ENCODE results near the gene TMEM256. TPM values are rescaled to one million over a fixed set of nuclear protein-coding genes. Genes with fewer than 3 reads are reported as not detected.
A peak's percentile ranks its signal among the peaks of the same experiment; 100 is the strongest.

TMEM256 gene
- total and polyA plus RNA-seq, 9 of the 15 experiments (the other 6 are each of a cell fraction or from before 2014, with no cell fraction given) = 43.4 to 177 (median 68.5) TPM

DNA sequence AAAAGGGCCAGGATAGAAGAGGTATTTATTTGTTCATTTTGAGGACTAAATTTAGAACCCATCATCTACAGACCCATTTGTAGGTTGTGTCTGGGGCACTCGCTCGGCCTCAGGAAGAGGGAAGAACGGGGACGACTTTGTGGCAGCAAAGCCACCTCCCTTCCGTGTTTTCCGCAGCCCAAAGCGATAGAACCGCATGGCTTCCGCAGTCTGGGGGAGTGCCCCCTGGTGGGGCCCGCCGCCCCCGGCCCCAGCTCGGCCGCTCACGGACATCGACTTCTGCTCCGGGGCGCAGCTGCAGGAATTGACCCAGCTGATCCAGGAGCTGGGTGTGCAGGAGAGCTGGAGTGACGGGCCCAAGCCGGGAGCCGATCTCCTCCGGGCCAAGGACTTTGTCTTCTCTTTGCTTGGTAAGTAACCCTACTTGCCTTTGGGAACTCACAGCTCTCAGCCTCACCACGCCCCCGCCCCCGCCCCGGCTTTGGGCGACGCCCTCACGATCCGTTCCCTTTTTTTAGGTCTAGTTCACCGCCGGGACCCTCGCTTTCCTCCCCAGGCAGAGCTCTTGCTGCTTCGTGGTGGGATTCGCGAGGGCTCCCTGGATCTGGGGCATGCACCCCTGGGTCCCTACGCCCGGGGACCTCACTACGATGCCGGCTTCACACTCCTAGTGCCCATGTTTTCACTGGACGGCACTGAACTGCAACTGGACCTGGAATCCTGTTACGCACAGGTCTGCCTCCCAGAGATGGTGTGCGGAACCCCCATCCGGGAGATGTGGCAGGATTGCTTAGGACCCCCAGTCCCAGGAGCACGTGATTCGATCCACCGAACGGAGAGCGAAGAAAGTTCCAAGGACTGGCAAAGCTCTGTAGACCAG, 32.0 kb upstream of the TMEM256 start:
- 22% methylated on average over 19 of the region's 49 CpGs for WGBS (ENCODE audit: insufficient coverage, low coverage, missing lambda C conversion rate)
- intact Hi-C loops (cut with micrococcal nuclease) = loop anchor here (5.0 kb wide), 2 partner anchors 34 to 46 kb away; partner anchors contain the start of genes POLR2A, SLC35G6 and TMEM256
- POLR2A ChIA-PET = interaction anchor here (0.5 to 4.2 kb wide), 10 partner anchors 8 to 556 kb away, joined by 3 to 21 read pairs (median 4); partner anchors contain the start of genes POLR2A, SPEM2 and TP53
- Histone ChIP-seq H4K20me1 (replicated peaks; ENCODE audit: control insufficient read depth, insufficient read depth, low read length) (no peaks in the 10 kb centered on the region), H3K9me1 (ENCODE audit: control insufficient read depth, insufficient read depth, low read length) (no peaks in the 10 kb centered on the region), H3K9me3 (replicated peaks; ENCODE audit: control insufficient read depth, insufficient read depth, low read depth, low read length) (no peaks in the 10 kb centered on the region), H3K79me2 (ENCODE audit: control insufficient read depth, insufficient read depth, low read length) (peaks cover 7% of the 10 kb centered on the region; the same call in 2 of the 3 replicates), H3K36me3 (ENCODE audit: control insufficient read depth, insufficient read depth, low read length) (no peaks in the 10 kb centered on the region), H3K9ac (ENCODE audit: insufficient read depth in 1 of 2, low read depth in 2 of 2, low read length in 2 of 2) (peak overlapping the region; percentile 64 to 90), H3K27me3 (ENCODE audit: control insufficient read depth in 2 of 2, insufficient read depth in 2 of 2, low read length in 2 of 2) (no peaks in the 10 kb centered on the region), H3K27ac (ENCODE audit: extremely low read depth, low read depth, low read length) (peak overlapping the region; percentile 75), H2AFZ (ENCODE audit: low read depth, low read length) (peak overlapping the region; percentile 92), H3K4me3 (peak overlapping the region; percentile 64), H3K4me2 (ENCODE audit: insufficient read depth, low read length) (peak overlapping the region; percentile 90), H3K4me1 (replicated peaks in 1 of 2; ENCODE audit: control insufficient read depth in 2 of 2, insufficient read depth in 2 of 2, low read length in 2 of 2) (peaks cover 15 to 59% of the 10 kb centered on the region in 2 experiments; a peak in 4 of 5 replicates)
- BruUV-seq (replicated peaks) = TSS peak; percentile 82
- FAIRE-seq (peak; percentile 32), ATAC-seq (peak; percentile 72), DNase-seq (ENCODE audit: extremely low read depth in 1 of 4, low spot score in 3 of 4) (peak; percentile 47 to 69 (median 54))
- CTCF ChIA-PET (ENCODE audit: low intra/inter-chr PET ratio) = no interaction called here
- in situ Hi-C loops (cut with MboI) = no loop called here
- TF ChIP-seq NUFIP1 (IDR thresholded peaks at IDR 0.05; ENCODE audit: partially characterized antibody) (no peak), ZNF551 (CRISPR knock-in tag; IDR thresholded peaks at IDR 0.05) (no peak), YBX1 (IDR thresholded peaks at IDR 0.05) (no peak), TCF7L2 (IDR thresholded peaks at IDR 0.05; ENCODE audit: low read depth, low read length) (no peak), NFATC3 (IDR thresholded peaks at IDR 0.05) (no peak), PML (IDR thresholded peaks at IDR 0.05; ENCODE audit: low read length) (no peak), NELFE (IDR thresholded peaks at IDR 0.05; ENCODE audit: insufficient read depth, insufficient read length) (no peak), ZNF76 (CRISPR knock-in tag; IDR thresholded peaks at IDR 0.05; ENCODE audit: borderline replicate concordance) (no peak), NBN (IDR thresholded peaks at IDR 0.05; ENCODE audit: low read depth) (no peak), CREM (IDR thresholded peaks at IDR 0.05; ENCODE audit: low read depth) (peak; percentile 17; the same call in 1 of the 2 replicates), SAFB2 (IDR thresholded peaks at IDR 0.05; ENCODE audit: borderline replicate concordance, low read depth, low read length, severe bottlenecking) (no peak), SRSF1 (IDR thresholded peaks at IDR 0.05; ENCODE audit: low read depth, low read length) (no peak), HCFC1 (IDR thresholded peaks at IDR 0.05; ENCODE audit: low read depth, low read length) (no peak)
- TF ChIP-seq, protein P1, sequence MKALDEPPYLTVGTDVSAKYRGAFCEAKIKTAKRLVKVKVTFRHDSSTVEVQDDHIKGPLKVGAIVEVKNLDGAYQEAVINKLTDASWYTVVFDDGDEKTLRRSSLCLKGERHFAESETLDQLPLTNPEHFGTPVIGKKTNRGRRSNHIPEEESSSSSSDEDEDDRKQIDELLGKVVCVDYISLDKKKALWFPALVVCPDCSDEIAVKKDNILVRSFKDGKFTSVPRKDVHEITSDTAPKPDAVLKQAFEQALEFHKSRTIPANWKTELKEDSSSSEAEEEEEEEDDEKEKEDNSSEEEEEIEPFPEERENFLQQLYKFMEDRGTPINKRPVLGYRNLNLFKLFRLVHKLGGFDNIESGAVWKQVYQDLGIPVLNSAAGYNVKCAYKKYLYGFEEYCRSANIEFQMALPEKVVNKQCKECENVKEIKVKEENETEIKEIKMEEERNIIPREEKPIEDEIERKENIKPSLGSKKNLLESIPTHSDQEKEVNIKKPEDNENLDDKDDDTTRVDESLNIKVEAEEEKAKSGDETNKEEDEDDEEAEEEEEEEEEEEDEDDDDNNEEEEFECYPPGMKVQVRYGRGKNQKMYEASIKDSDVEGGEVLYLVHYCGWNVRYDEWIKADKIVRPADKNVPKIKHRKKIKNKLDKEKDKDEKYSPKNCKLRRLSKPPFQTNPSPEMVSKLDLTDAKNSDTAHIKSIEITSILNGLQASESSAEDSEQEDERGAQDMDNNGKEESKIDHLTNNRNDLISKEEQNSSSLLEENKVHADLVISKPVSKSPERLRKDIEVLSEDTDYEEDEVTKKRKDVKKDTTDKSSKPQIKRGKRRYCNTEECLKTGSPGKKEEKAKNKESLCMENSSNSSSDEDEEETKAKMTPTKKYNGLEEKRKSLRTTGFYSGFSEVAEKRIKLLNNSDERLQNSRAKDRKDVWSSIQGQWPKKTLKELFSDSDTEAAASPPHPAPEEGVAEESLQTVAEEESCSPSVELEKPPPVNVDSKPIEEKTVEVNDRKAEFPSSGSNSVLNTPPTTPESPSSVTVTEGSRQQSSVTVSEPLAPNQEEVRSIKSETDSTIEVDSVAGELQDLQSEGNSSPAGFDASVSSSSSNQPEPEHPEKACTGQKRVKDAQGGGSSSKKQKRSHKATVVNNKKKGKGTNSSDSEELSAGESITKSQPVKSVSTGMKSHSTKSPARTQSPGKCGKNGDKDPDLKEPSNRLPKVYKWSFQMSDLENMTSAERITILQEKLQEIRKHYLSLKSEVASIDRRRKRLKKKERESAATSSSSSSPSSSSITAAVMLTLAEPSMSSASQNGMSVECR (CRISPR knock-in tag; IDR thresholded peaks at IDR 0.05) = 0 out of 2 replicates have a peak, but pooled peaks have one; percentile 18
- TF ChIP-seq, protein P2, sequence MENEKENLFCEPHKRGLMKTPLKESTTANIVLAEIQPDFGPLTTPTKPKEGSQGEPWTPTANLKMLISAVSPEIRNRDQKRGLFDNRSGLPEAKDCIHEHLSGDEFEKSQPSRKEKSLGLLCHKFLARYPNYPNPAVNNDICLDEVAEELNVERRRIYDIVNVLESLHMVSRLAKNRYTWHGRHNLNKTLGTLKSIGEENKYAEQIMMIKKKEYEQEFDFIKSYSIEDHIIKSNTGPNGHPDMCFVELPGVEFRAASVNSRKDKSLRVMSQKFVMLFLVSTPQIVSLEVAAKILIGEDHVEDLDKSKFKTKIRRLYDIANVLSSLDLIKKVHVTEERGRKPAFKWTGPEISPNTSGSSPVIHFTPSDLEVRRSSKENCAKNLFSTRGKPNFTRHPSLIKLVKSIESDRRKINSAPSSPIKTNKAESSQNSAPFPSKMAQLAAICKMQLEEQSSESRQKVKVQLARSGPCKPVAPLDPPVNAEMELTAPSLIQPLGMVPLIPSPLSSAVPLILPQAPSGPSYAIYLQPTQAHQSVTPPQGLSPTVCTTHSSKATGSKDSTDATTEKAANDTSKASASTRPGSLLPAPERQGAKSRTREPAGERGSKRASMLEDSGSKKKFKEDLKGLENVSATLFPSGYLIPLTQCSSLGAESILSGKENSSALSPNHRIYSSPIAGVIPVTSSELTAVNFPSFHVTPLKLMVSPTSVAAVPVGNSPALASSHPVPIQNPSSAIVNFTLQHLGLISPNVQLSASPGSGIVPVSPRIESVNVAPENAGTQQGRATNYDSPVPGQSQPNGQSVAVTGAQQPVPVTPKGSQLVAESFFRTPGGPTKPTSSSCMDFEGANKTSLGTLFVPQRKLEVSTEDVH (IDR thresholded peaks at IDR 0.05; ENCODE audit: low read depth, partially characterized antibody) = no peak
